ENCODE measurements around the gene CD96. TPM values are rescaled to one million over a fixed set of nuclear protein-coding genes. Genes with fewer than 3 reads are reported as not detected.

The CD96 gene
- total RNA-seq, 1 donor from 2014 or later, result 9.5 TPM

- intact Hi-C loops (cut with DNase I), result no loop called here
- H3K9me3 ChIP-seq, result no peaks in the 10 kb centered on the region
- TF ChIP-seq CTCF (IDR thresholded peaks at IDR 0.05), result no peak
- H3K27me3 ChIP-seq, result no peaks in the 10 kb centered on the region
- H3K4me3 ChIP-seq, result no peak overlapping the region
- no peaks in the 10 kb centered on the region for H3K36me3 ChIP-seq
- no peak overlapping the region for H3K27ac ChIP-seq
- no peak for ATAC-seq
- no peaks in the 10 kb centered on the region for H3K4me1 ChIP-seq
- DNase-seq, result no peak
Observed at GRCh38 chr3:111581403-111582119, 39.6 kb downstream of the CD96 start.

GRCh38 chr3:111582120-111582474 lies 40.1 kb downstream of the CD96 start:
- Histone ChIP-seq H3K4me1 (no peaks in the 10 kb centered on the region), H3K36me3 (no peaks in the 10 kb centered on the region), H3K27me3 (no peaks in the 10 kb centered on the region), H3K27ac (peak overlapping the region; percentile 42), H3K9me3 (no peaks in the 10 kb centered on the region), H3K4me3 (no peak overlapping the region)
- no peak for DNase-seq
- ATAC-seq, result peak; percentile 92
- no peak for TF ChIP-seq CTCF (IDR thresholded peaks at IDR 0.05)
- intact Hi-C loops (cut with DNase I), result no loop called here

GRCh38 chr3:111584744-111585143 lies 42.7 kb downstream of the CD96 start:
- no peaks in the 10 kb centered on the region for H3K4me1 ChIP-seq
- H3K4me3 ChIP-seq, result no peak overlapping the region
- intact Hi-C loops (cut with DNase I), result no loop called here
- H3K36me3 ChIP-seq, result no peaks in the 10 kb centered on the region
- ATAC-seq, result no peak
- DNase-seq, result no peak
- no peaks in the 10 kb centered on the region for H3K27me3 ChIP-seq
- no peaks in the 10 kb centered on the region for H3K9me3 ChIP-seq
- H3K27ac ChIP-seq, result peak overlapping the region; percentile 28
- TF ChIP-seq CTCF (IDR thresholded peaks at IDR 0.05), result no peak

GRCh38 chr3:111585217-111585616 lies 43.2 kb downstream of the CD96 start:
- Histone ChIP-seq H3K4me1 (no peaks in the 10 kb centered on the region), H3K27ac (peak overlapping the region; percentile 28), H3K27me3 (no peaks in the 10 kb centered on the region), H3K4me3 (no peak overlapping the region), H3K36me3 (no peaks in the 10 kb centered on the region), H3K9me3 (no peaks in the 10 kb centered on the region)
- intact Hi-C loops (cut with DNase I), result no loop called here
- TF ChIP-seq CTCF (IDR thresholded peaks at IDR 0.05), result no peak
- ATAC-seq, result peak; percentile 80
- no peak for DNase-seq

GRCh38 chr3:111588527-111588926 lies 46.5 kb downstream of the CD96 start:
- H3K4me3 ChIP-seq, result no peak overlapping the region
- H3K4me1 ChIP-seq, result no peaks in the 10 kb centered on the region
- no peaks in the 10 kb centered on the region for H3K27me3 ChIP-seq
- DNase-seq (no peak), ATAC-seq (no peak)
- no peaks in the 10 kb centered on the region for H3K9me3 ChIP-seq
- no peaks in the 10 kb centered on the region for H3K36me3 ChIP-seq
- H3K27ac ChIP-seq, result no peak overlapping the region
- intact Hi-C loops (cut with DNase I), result no loop called here
- TF ChIP-seq CTCF (IDR thresholded peaks at IDR 0.05), result no peak

Measured in upper lobe of right lung (tissue), 1 donor.